Measurements from ENCODE around the gene GNG12.

GRCh38 chr1:67723620-67724019 is 109.6 kb downstream of the GNG12 start:
- no peak for TF ChIP-seq EZH2 (IDR thresholded peaks at IDR 0.05; ENCODE audit: low read length)
- no peak for TF ChIP-seq CTCF (optimal IDR thresholded peaks at IDR 0.05 in 1 of 3, IDR thresholded peaks at IDR 0.05 in 1 of 3, conservative IDR thresholded peaks at IDR 0.05 in 1 of 3; ENCODE audit: extremely low read depth in 1 of 3, insufficient read depth in 2 of 3, low read length in 3 of 3)

Data from keratinocyte (primary cell).